ENCODE data around the gene RAPGEF2.

RAPGEF2 gene

DNA sequence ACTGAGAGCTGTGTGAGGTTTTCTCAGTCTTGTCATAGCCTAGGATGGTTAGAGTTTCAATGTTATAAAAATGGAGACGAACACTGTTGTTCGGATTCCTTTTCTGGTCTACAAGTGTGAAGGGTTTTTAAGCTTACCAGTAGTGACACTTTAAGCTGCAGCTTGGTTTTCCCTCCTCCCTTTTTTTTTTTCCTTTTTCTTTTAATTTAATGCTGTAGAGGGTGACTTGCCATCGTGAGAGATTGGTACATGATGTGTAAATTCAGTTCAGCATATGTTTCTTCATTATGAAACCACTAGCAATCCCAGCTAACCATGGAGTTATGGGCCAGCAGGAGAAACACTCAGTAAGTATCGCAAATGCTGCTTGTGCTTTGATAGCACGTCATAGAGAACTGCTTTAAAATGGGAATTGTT lies 165.0 kb downstream of the RAPGEF2 start:
- ATAC-seq, result peak; percentile 65

GRCh38 chr4:159268607-159269006 lies 165.7 kb downstream of the RAPGEF2 start:
- ATAC-seq, result peak; percentile 38
- no peak for TF ChIP-seq ESRRG (CRISPR knock-in tag; IDR thresholded peaks at IDR 0.05)
- no peak for TF ChIP-seq CREB5 (CRISPR knock-in tag; IDR thresholded peaks at IDR 0.05; ENCODE audit: low read depth)
- TF ChIP-seq, protein P1, sequence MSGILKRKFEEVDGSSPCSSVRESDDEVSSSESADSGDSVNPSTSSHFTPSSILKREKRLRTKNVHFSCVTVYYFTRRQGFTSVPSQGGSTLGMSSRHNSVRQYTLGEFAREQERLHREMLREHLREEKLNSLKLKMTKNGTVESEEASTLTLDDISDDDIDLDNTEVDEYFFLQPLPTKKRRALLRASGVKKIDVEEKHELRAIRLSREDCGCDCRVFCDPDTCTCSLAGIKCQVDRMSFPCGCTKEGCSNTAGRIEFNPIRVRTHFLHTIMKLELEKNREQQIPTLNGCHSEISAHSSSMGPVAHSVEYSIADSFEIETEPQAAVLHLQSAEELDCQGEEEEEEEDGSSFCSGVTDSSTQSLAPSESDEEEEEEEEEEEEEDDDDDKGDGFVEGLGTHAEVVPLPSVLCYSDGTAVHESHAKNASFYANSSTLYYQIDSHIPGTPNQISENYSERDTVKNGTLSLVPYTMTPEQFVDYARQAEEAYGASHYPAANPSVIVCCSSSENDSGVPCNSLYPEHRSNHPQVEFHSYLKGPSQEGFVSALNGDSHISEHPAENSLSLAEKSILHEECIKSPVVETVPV (CRISPR knock-in tag; IDR thresholded peaks at IDR 0.05), result no peak

More for the DNA sequence above, 165.0 kb downstream of the RAPGEF2 start:
- TF ChIP-seq CSDC2 (CRISPR knock-in tag; IDR thresholded peaks at IDR 0.05) (no peak), ZFP3 (CRISPR knock-in tag; IDR thresholded peaks at IDR 0.05) (no peak), ARNTL (CRISPR knock-in tag; IDR thresholded peaks at IDR 0.05; ENCODE audit: borderline replicate concordance, low read depth) (no peak), ZNF8 (CRISPR knock-in tag; IDR thresholded peaks at IDR 0.05) (no peak), TCF4 (CRISPR knock-in tag; IDR thresholded peaks at IDR 0.05; ENCODE audit: borderline replicate concordance) (no peak), PPARA (CRISPR knock-in tag; IDR thresholded peaks at IDR 0.05; ENCODE audit: borderline replicate concordance) (no peak), TOX (CRISPR knock-in tag; IDR thresholded peaks at IDR 0.05; ENCODE audit: borderline replicate concordance) (no peak), GLIS3 (CRISPR knock-in tag; IDR thresholded peaks at IDR 0.05) (no peak), ZFP30 (CRISPR knock-in tag; IDR thresholded peaks at IDR 0.05) (no peak), ZNF70 (CRISPR knock-in tag; IDR thresholded peaks at IDR 0.05) (no peak), CREB5 (CRISPR knock-in tag; IDR thresholded peaks at IDR 0.05; ENCODE audit: low read depth) (no peak), ZC3H10 (CRISPR knock-in tag; IDR thresholded peaks at IDR 0.05) (no peak), OSR1 (CRISPR knock-in tag; IDR thresholded peaks at IDR 0.05) (no peak), TSHZ2 (CRISPR knock-in tag; IDR thresholded peaks at IDR 0.05) (no peak)
- TF ChIP-seq, protein P2, sequence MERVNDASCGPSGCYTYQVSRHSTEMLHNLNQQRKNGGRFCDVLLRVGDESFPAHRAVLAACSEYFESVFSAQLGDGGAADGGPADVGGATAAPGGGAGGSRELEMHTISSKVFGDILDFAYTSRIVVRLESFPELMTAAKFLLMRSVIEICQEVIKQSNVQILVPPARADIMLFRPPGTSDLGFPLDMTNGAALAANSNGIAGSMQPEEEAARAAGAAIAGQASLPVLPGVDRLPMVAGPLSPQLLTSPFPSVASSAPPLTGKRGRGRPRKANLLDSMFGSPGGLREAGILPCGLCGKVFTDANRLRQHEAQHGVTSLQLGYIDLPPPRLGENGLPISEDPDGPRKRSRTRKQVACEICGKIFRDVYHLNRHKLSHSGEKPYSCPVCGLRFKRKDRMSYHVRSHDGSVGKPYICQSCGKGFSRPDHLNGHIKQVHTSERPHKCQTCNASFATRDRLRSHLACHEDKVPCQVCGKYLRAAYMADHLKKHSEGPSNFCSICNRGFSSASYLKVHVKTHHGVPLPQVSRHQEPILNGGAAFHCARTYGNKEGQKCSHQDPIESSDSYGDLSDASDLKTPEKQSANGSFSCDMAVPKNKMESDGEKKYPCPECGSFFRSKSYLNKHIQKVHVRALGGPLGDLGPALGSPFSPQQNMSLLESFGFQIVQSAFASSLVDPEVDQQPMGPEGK (CRISPR knock-in tag; IDR thresholded peaks at IDR 0.05; ENCODE audit: borderline replicate concordance), result no peak
- TF ChIP-seq, protein P1 (CRISPR knock-in tag; IDR thresholded peaks at IDR 0.05), result no peak
- TF ChIP-seq, protein P3, sequence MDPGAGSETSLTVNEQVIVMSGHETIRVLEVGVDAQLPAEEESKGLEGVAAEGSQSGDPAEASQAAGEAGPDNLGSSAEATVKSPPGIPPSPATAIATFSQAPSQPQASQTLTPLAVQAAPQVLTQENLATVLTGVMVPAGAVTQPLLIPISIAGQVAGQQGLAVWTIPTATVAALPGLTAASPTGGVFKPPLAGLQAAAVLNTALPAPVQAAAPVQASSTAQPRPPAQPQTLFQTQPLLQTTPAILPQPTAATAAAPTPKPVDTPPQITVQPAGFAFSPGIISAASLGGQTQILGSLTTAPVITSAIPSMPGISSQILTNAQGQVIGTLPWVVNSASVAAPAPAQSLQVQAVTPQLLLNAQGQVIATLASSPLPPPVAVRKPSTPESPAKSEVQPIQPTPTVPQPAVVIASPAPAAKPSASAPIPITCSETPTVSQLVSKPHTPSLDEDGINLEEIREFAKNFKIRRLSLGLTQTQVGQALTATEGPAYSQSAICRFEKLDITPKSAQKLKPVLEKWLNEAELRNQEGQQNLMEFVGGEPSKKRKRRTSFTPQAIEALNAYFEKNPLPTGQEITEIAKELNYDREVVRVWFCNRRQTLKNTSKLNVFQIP (CRISPR knock-in tag; IDR thresholded peaks at IDR 0.05; ENCODE audit: borderline replicate concordance, low read depth), result no peak
